Stimulated activated CD4-positive, alpha-beta T cell treated with anti-CD3 and anti-CD28 coated beads, Interleukin-4, amount 100 ng/mL, for 48 hours (primary cell): Measurements from ENCODE around the gene LGALS12.
"Not testable (repeated sequence)": the region's sequence is repeated elsewhere in the genome, so short reads cannot be mapped to it uniquely, and the experiment has no call there.

Source experiments
- DNase-seq, 2 donors: peaks; one replicate each; pipeline ENCODE4 v3.0.0-alpha.2; 2020; ENCODE audit warnings: low read depth in 2 of 2

Gene LGALS12

DNA sequence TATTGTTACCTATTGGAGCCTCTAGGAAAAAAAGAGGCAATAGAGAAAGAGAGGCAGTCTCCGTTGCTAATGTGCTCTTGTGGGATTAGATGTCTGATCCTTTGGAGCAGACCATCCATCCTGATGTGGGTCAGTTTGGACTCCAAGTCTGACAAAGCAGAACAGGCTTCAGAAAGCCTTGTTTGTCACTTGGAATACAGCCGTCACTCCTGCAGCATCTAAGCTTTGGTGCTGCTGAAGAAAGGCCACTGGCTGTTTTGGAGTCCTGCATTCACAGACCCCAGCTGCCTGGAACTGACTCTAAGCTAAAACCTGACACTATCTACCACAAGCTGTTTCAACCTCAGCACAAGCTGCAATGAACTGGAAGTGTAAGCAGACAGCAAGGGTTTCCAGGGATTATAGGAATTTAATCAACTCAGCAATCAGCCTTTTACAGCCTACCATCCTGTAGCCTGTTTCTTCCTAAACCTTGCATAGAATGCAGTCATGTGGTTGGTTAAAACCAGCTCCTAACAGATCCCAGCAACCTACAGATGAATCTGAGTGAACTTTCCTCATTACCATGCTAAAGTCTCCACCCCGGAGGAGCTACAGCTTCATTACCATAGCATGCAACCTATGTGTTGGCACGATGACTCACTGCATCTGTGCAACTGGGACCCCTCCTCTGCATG, 27.1 kb downstream of the LGALS12 start:
- no peak for DNase-seq

DNA sequence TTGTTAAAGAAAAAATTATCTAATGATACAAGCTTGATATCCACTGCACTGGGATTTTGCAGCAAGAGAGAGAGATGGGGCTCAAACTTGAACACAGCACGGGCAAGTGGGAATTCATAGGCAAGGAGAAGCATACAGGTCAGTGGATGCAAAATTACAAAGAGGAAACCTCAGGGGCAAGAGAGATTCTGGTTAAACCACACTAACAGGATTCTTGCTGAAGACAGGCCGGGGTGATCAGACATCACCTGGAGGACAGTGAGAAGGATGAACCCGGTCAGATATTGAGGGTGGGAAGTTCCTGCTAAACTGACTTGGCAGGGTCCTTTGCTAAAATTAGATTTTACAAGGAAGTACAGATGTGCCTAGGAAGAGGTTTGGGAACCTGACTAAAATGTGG, 28.2 kb downstream of the LGALS12 start:
- DNase-seq, result no peak

DNA sequence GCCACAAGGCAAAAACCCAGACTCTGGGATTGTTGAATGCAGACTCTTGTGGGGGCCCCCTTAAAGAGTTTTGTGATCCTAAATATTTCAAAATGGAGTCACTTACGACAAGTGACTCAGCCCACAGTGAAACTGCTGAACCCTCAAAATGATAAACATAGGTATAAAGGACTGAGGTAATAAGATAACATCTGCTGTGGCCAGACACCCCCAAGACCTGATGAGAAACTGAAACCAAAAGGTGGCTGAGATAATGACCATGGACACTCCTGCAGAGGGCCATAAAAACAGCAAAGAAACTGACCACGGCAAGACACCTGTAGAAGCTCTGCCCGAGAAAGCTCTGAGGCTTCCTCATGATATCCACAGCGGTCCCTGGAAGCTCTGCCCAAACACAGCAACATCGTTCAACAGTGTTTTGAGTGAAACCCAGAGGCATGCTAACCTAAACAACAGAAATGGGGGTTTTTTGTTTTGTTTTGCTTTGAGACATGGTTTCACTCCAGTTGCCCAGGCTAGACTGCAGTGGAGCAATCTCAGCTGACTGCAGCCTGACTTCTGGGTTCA, 29.1 kb downstream of the LGALS12 start:
- no peak for DNase-seq

DNA sequence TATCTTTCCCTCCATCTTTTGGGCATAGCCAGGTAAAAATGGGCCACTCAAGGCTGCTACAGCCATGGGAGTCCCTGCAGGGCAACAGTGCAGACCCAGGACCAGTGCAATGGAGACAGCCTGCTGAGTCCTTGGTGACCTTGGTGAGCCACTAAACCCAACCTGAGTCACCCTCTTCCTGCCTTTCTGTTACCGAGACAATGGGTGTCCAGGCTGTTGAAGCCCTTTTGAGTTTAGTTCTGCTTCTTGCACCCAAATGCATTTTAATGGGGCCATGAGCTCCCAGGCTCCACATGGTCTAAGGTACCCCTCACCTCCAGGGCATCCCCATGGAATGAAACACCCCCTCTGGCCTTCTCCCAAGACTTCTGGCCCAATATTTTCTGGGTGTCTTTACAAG, 29.9 kb downstream of the LGALS12 start:
- no peak for DNase-seq

- DNase-seq, result no peak
Observed at GRCh38 chr11:63536669-63537292, 30.9 kb downstream of the LGALS12 start, which contains the start of gene PLAAT4. PLAAT4 (plus strand) TSS chr11:63536808; CDS start chr11:63536869, 61 bp downstream.

DNA sequence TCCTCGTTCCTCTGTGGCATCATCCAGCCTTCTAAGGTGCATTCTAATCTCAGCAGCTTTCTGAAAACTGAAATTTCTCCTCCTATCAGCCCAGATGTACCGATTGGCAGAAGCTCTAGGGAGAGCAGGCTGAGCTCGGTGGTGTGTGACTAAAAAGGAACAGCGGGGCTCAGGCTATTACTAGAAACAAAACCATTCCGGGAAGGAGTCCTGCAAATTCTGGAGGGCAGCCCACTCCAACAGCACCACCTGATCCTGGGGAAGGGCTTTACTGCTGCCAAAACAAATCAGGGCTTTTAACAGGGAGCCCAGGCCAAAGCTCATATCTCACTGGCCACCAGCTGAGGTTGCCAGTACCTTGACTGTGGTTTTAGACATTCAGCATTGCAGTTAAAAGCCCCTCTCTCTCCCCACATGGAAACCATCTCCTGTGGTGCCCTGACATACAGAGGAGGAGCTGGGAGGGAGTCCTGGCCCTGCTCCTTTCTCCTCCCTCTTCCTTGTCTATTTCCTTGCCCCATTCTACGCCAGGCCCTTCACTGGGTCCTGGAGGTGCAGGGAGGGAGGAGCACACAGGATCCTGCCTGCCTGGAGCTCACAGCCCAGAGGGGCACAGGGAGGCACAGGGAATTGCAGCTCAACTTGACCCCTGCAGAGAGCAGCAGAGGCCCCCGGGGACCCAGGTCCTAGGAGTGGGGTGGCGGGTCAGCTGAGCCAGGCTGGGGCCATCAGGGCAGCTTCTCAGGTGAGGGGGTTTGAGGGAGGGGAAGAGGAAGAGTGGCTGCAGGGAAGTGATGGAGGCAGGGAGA, 31.6 kb downstream of the LGALS12 start:
- DNase-seq, result no peak

GRCh38 chr11:63542506-63542905, 36.6 kb downstream of the LGALS12 start:
- DNase-seq, result not testable (repeated sequence)

GRCh38 chr11:63543711-63544110, 37.8 kb downstream of the LGALS12 start:
- DNase-seq, result no peak

- DNase-seq, result no peak
Observed at GRCh38 chr11:63547061-63547460, 41.2 kb downstream of the LGALS12 start.

DNA sequence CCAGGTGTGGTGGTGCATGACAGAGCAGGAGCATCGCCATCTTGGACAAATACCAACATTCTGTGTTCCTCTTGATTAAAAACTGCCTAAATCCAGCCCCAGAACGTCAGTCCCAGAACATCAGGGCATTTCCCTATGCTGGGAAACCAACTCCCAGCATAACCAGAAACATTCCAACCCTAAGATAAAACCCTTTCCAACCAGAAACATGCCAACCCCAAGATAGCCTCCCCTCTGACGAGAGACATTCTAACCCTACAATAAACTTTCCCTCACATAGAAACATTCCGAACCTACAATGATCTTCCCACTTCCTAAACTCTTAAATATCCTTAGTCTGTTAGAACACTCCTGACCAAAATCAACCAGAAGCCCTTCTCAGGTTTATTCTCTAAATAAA, 42.3 kb downstream of the LGALS12 start:
- DNase-seq, result no peak

- DNase-seq, result no peak
Observed at GRCh38 chr11:63549411-63549810, 43.5 kb downstream of the LGALS12 start.

DNA sequence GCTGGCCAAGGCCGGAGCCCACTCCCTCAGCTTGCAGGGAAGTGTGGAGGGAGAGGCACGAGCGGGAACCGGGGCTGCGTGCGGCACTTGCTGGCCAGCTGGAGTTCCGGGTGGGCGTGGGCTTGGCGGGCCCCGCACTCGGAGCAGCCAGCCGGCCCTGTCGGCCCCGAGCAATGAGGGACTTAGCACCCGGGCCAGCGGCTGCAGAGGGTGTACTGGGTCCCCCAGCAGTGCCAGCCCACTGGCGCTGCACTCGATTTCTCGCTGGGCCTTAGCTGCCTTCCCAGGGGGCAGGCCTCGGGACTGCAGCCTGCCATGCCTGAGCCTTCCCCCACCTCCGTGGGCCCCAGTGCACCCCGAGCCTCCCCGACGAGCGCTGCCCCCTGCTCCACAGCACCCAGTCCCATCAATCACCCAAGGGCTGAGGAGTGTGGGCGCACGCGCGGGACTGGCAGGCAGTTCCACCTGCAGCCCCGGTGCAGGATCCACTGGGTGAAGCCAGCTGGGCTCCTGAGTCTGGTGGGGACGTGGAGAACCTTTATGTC, 44.3 kb downstream of the LGALS12 start:
- not testable (repeated sequence) for DNase-seq

GRCh38 chr11:63551091-63551888, 45.4 kb downstream of the LGALS12 start:
- DNase-seq, result no peak

GRCh38 chr11:63551889-63552266, 46.0 kb downstream of the LGALS12 start:
- no peak for DNase-seq

DNA sequence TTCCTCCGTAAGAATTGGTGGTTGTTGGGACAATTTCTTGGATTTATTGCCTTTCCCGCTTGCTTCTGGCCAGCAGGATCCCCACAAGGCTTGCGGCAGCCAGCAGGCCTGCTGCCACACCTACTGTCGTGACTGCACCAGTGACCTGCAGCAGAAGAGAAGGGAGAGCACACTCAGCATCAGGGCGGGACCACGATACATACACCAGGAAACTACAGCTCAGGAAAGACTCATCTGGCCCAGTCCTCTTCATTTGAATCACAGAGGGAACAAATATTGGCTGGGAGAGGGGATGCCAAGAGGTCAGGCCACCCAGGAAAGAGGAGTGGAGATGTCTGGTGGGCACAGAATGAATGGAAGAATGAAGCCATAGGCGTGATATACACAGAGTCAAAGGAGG, 47.0 kb downstream of the LGALS12 start:
- DNase-seq, result no peak

- DNase-seq, result peak in 1 of 2 donors; percentile 35
Observed at GRCh38 chr11:63553759-63554158, 47.9 kb downstream of the LGALS12 start.

DNA sequence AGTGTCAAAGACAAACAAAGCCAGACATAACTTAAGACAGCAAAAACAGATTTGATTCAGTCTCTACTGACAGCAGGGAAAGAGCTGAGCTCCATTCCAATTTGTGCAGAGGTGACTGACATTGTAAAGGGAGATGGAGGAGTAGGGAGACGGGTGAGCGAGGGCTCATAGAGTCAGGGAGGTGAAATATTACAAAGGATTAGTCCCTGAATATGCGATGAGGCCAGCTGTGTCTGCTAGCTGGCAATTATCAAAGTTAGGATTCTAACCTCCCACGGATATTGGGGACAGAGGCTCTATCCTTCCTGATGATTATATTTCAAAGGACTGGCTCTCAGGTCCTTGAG, 49.0 kb downstream of the LGALS12 start:
- no peak for DNase-seq

DNA sequence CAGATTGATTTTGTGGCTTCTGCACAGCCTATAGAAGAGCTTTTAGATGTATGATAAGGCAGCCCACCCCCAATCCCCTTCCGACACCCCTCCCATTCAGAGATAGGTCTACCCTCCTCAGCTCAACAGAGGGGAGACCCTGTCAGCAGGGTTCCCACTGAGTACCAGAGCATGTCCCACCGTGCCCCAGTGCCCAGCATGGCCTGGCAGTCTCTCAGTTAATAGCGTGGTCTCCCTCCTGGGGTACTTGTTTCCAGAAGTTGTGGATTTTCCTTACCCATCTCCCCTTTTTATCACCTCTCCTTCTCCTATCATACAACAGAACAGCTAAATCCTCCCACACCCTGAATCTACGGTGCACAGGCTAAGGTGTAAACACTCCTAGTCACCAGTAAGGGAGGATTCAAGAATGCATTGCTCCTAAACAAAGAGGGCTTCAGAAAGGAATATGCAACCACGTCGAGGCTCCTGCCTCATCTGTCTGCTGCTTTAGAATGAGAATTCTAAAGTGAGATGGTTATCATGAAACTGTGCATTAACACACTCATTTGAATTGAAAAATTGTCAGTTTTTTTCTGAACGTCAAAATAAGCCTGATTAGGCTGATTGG, 50.6 kb downstream of the LGALS12 start:
- DNase-seq, result no peak

DNA sequence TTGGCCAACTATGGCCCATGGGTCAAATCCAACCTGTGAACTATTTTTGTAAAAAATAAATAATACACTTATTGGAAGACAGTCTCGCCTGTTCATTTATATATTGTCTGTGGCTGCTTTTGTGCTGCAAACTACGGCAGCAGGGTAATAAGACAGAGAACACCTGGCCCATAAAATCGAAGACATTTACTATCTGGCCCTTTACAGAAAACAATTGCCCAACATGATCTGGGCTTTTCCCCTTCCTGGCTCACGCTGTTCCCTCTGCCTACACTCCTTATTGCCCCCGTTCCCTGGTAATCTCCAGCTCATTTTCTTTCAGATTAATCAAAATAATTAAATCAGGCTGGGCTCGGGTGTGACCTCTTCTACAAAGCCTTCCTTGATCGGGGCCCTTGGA, 51.7 kb downstream of the LGALS12 start:
- no peak for DNase-seq

DNA sequence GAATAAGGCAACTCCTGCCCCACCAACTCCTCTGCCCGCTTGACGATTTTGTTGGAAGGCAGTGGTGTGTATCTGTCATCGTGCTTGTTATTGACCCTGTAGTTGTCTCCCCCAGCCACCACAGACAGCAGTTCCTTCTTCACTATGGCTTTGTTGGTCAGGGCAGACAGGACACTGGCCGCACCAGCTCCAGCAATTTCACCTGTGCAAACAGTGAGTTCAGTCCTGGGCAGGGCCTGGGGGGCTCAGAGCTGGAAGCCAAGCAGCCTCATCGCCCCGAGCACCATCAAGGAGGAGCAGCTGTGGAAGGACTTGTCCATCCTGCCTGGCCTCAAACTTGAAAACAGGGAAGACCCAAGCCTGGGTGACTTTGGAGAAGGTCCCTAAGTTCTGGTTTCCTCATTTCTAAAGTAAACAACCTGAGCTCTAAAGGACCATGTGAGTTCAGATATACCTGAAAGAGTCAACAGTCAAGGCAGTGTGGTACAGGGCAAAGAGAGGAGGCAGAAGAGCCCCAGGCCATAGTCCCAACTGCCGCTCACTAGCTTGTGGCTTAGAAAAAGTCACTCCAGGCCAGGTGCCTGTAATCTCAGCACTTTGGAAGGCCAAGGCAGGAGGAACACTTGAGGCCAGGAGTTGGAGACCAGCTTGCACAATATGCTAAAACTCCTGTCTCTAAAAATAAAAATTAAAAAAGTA, 52.7 kb downstream of the LGALS12 start:
- no peak for DNase-seq
